ENCODE results near the gene CNTN4. TPM values are rescaled to one million over a fixed set of nuclear protein-coding genes. Genes with fewer than 3 reads are reported as not detected.

Gene CNTN4
- total and polyA plus RNA-seq, 4 donors, result 1.2 to 3.8 (median 2.6) TPM

DNA sequence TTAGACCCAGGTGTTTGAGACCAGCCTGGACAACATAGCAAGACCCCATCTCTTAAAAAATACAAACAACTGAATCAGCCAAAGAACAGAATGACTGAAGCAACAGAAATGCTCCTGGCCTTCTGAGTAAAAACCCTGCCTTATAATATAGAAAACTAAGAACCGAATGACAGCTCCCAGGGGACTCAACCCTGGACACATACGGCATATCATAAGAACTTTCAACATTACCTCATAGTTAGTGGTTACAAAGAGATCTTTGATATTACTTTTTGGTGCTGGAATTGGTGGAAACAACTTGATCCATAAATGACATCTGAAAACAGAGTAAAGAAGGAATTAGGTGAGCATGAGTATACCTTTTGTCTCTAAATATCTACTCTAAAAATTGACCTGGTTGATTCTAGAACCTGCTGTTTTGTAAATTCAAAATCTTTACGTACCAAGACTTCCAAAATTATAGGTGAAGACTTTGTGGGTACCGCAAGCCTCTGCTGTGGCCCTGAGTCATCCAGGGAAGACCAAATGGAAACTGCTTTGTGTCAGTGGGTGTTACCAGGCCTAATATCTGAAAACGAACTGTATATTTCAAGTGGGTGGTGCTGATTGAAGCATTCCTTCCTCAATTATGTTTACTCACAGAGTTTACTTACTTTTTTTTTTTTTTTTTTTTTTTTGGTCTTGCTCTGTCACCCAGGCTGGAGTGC, 976.0 kb downstream of the CNTN4 start:
- no peak overlapping the region for H3K27ac ChIP-seq (ENCODE audit: low read depth in 1 of 2, low read length in 2 of 2)
- H3K4me1 ChIP-seq (ENCODE audit: control insufficient read depth in 4 of 4, insufficient read depth in 4 of 4, low read length in 3 of 4), result no peaks in the 10 kb centered on the region
- no peak overlapping the region for H3K4me3 ChIP-seq (ENCODE audit: low read depth in 1 of 3, low read length in 3 of 3)
- TF ChIP-seq NR2F2 (IDR thresholded peaks at IDR 0.05) (no peak), MAX (IDR thresholded peaks at IDR 0.05) (no peak), JUND (IDR thresholded peaks at IDR 0.05) (no peak), HNF4A (conservative IDR thresholded peaks at IDR 0.05) (no peak), GABPA (IDR thresholded peaks at IDR 0.05 in 1 of 2, conservative IDR thresholded peaks at IDR 0.05 in 1 of 2) (no peak)
- TF ChIP-seq, protein P1, sequence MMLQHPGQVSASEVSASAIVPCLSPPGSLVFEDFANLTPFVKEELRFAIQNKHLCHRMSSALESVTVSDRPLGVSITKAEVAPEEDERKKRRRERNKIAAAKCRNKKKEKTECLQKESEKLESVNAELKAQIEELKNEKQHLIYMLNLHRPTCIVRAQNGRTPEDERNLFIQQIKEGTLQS (IDR thresholded peaks at IDR 0.05), result no peak
- TF ChIP-seq, protein P2, sequence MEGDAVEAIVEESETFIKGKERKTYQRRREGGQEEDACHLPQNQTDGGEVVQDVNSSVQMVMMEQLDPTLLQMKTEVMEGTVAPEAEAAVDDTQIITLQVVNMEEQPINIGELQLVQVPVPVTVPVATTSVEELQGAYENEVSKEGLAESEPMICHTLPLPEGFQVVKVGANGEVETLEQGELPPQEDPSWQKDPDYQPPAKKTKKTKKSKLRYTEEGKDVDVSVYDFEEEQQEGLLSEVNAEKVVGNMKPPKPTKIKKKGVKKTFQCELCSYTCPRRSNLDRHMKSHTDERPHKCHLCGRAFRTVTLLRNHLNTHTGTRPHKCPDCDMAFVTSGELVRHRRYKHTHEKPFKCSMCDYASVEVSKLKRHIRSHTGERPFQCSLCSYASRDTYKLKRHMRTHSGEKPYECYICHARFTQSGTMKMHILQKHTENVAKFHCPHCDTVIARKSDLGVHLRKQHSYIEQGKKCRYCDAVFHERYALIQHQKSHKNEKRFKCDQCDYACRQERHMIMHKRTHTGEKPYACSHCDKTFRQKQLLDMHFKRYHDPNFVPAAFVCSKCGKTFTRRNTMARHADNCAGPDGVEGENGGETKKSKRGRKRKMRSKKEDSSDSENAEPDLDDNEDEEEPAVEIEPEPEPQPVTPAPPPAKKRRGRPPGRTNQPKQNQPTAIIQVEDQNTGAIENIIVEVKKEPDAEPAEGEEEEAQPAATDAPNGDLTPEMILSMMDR (IDR thresholded peaks at IDR 0.05; ENCODE audit: low read depth, low read length, missing input control), result no peak
- TF ChIP-seq, protein P3, sequence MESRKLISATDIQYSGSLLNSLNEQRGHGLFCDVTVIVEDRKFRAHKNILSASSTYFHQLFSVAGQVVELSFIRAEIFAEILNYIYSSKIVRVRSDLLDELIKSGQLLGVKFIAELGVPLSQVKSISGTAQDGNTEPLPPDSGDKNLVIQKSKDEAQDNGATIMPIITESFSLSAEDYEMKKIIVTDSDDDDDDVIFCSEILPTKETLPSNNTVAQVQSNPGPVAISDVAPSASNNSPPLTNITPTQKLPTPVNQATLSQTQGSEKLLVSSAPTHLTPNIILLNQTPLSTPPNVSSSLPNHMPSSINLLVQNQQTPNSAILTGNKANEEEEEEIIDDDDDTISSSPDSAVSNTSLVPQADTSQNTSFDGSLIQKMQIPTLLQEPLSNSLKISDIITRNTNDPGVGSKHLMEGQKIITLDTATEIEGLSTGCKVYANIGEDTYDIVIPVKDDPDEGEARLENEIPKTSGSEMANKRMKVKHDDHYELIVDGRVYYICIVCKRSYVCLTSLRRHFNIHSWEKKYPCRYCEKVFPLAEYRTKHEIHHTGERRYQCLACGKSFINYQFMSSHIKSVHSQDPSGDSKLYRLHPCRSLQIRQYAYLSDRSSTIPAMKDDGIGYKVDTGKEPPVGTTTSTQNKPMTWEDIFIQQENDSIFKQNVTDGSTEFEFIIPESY (IDR thresholded peaks at IDR 0.05), result no peak
- no peak overlapping the region for H3K9ac ChIP-seq (ENCODE audit: low read depth in 1 of 2, low read length in 2 of 2)
- H3K9me3 ChIP-seq (ENCODE audit: control insufficient read depth in 4 of 4, low read length in 3 of 4), result no peaks in the 10 kb centered on the region
- DNase-seq (ENCODE audit: low spot score), result no peak
- WGBS, result 75% methylated on average over 5 of the region's 5 CpGs
- H3K36me3 ChIP-seq (ENCODE audit: control insufficient read depth in 4 of 4, insufficient read depth in 3 of 4, low read depth in 1 of 4, low read length in 3 of 4), result no peaks in the 10 kb centered on the region
- peaks cover 0 to 2% (median 0%) of the 10 kb centered on the region in 4 donors for H3K27me3 ChIP-seq (ENCODE audit: control insufficient read depth in 4 of 4, insufficient read depth in 4 of 4, low read length in 3 of 4)

GRCh38 chr3:3080309-3080708, 981.6 kb downstream of the CNTN4 start:
- Histone ChIP-seq H3K27me3 (ENCODE audit: control insufficient read depth in 4 of 4, insufficient read depth in 4 of 4, low read length in 3 of 4) (peaks cover 0 to 6% (median 0%) of the 10 kb centered on the region in 4 donors), H3K9ac (ENCODE audit: low read depth in 1 of 2, low read length in 2 of 2) (no peak overlapping the region), H3K36me3 (ENCODE audit: control insufficient read depth in 4 of 4, insufficient read depth in 3 of 4, low read depth in 1 of 4, low read length in 3 of 4) (no peaks in the 10 kb centered on the region), H3K9me3 (ENCODE audit: control insufficient read depth in 4 of 4, low read length in 3 of 4) (no peaks in the 10 kb centered on the region), H3K4me1 (ENCODE audit: control insufficient read depth in 4 of 4, insufficient read depth in 4 of 4, low read length in 3 of 4) (no peaks in the 10 kb centered on the region), H3K27ac (ENCODE audit: low read depth in 1 of 2, low read length in 2 of 2) (no peak overlapping the region), H3K4me3 (ENCODE audit: low read depth in 1 of 3, low read length in 3 of 3) (no peak overlapping the region)
- 48% methylated on average over 5 of the region's 5 CpGs for WGBS
- DNase-seq (ENCODE audit: low spot score), result no peak
- TF ChIP-seq JUND (IDR thresholded peaks at IDR 0.05), result no peak
- TF ChIP-seq YY1 (IDR thresholded peaks at IDR 0.05), result no peak
- no peak for TF ChIP-seq EGR1 (IDR thresholded peaks at IDR 0.05; ENCODE audit: low read depth in 2 of 2)

GRCh38 chr3:3081381-3082233, 982.9 kb downstream of the CNTN4 start:
- Histone ChIP-seq H3K27ac (ENCODE audit: low read depth in 1 of 2, low read length in 2 of 2) (no peak overlapping the region), H3K27me3 (ENCODE audit: control insufficient read depth in 4 of 4, insufficient read depth in 4 of 4, low read length in 3 of 4) (peaks cover 0 to 6% (median 0%) of the 10 kb centered on the region in 4 donors), H3K4me1 (ENCODE audit: control insufficient read depth in 4 of 4, insufficient read depth in 4 of 4, low read length in 3 of 4) (no peaks in the 10 kb centered on the region), H3K9me3 (ENCODE audit: control insufficient read depth in 4 of 4, low read length in 3 of 4) (no peaks in the 10 kb centered on the region), H3K9ac (ENCODE audit: low read depth in 1 of 2, low read length in 2 of 2) (no peak overlapping the region), H3K4me3 (ENCODE audit: low read depth in 1 of 3, low read length in 3 of 3) (no peak overlapping the region), H3K36me3 (ENCODE audit: control insufficient read depth in 4 of 4, insufficient read depth in 3 of 4, low read depth in 1 of 4, low read length in 3 of 4) (no peaks in the 10 kb centered on the region)
- 75% methylated on average over 9 of the region's 9 CpGs for WGBS
- no peak for DNase-seq (ENCODE audit: low spot score)
- TF ChIP-seq TAF1 (conservative IDR thresholded peaks at IDR 0.05) (no peak), RXRA (IDR thresholded peaks at IDR 0.05) (no peak), HNF4G (IDR thresholded peaks at IDR 0.05) (no peak), GABPA (IDR thresholded peaks at IDR 0.05 in 1 of 2, conservative IDR thresholded peaks at IDR 0.05 in 1 of 2) (no peak), EGR1 (IDR thresholded peaks at IDR 0.05; ENCODE audit: low read depth in 2 of 2) (no peak), MAX (IDR thresholded peaks at IDR 0.05) (no peak), NR2F2 (IDR thresholded peaks at IDR 0.05) (no peak), YY1 (IDR thresholded peaks at IDR 0.05) (no peak), FOXA1 (IDR thresholded peaks at IDR 0.05) (no peak)
- TF ChIP-seq, protein P1 (IDR thresholded peaks at IDR 0.05), result no peak
- TF ChIP-seq, protein P3 (IDR thresholded peaks at IDR 0.05), result no peak

Data from liver (tissue), 9 donors.